ENCODE results near the gene NELFB.
A peak's percentile ranks its signal among the peaks of the same experiment; 100 is the strongest.

NELFB gene

DNA sequence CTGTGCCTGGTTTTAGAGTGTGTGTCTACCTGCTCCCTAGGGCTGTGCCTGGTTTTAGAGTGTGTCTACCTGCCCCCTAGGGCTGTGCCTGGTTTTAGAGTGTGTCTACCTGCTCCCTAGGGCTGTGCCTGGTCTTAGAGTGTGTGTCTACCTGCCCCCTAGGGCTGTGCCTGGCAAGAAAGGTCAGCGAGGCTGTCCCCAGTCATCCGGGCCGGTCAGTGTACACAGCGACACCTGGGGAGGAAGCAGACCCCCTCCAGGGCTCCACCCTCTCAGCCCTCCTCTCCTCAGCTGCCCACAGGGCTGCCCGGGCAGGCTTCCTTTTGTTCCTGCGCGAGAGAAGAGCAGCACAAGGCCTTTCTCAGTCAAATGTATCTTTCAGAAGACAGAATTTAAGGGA lies 42.8 kb downstream of the NELFB start:
- TF ChIP-seq, protein P1, sequence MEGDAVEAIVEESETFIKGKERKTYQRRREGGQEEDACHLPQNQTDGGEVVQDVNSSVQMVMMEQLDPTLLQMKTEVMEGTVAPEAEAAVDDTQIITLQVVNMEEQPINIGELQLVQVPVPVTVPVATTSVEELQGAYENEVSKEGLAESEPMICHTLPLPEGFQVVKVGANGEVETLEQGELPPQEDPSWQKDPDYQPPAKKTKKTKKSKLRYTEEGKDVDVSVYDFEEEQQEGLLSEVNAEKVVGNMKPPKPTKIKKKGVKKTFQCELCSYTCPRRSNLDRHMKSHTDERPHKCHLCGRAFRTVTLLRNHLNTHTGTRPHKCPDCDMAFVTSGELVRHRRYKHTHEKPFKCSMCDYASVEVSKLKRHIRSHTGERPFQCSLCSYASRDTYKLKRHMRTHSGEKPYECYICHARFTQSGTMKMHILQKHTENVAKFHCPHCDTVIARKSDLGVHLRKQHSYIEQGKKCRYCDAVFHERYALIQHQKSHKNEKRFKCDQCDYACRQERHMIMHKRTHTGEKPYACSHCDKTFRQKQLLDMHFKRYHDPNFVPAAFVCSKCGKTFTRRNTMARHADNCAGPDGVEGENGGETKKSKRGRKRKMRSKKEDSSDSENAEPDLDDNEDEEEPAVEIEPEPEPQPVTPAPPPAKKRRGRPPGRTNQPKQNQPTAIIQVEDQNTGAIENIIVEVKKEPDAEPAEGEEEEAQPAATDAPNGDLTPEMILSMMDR (IDR thresholded peaks at IDR 0.05) = no peak
- H3K4me3 ChIP-seq = no peak overlapping the region
- H3K27ac ChIP-seq = peak overlapping the region; percentile 5 to 76
- DNase-seq (ENCODE audit: low spot score) = no peak

DNA sequence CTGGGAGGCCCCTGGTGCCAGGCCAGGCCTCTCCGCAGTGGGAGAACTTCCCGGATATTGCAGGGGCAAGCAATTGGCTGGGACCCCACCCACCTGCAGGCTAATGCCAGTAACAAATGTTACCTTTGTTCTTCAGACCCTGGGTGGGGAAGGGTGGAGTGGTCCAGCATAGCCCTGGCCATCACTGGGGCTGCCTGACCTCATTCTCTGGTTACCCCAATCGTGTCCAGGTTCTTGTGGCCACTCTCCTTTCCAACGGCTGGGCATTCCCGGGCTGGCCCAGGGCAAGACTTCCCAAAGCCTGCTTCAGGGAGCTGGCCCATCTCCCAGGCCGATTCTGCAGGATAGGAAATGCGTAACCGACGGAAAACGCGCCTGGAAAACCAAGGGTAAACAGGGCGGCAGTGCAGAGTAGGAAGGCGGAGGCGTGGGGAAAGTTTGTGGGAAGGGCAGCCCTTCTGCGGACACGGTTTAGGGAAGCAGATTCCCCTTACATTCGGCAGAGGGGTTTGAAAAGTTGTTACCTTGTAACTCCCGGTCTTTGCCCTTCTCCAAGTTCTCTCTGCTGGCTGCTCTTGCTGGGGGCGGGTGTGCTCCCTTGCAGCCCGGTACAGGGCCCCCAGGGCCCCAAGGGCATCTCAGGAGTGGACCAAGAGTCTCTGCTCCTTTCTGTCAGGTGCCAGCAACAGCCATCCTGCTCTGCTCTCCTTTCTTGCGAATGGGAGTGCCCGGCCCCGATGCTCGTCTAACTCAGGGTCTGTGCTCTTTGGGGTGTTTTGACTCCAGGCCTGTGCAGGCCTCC lies 43.5 kb downstream of the NELFB start:
- DNase-seq (ENCODE audit: low spot score) = no peak
- TF ChIP-seq, protein P1 (IDR thresholded peaks at IDR 0.05) = no peak
- Histone ChIP-seq H3K4me3 (peak overlapping the region; percentile 69), H3K27ac (peak overlapping the region in 1 of 2 donors; percentile 76)

DNA sequence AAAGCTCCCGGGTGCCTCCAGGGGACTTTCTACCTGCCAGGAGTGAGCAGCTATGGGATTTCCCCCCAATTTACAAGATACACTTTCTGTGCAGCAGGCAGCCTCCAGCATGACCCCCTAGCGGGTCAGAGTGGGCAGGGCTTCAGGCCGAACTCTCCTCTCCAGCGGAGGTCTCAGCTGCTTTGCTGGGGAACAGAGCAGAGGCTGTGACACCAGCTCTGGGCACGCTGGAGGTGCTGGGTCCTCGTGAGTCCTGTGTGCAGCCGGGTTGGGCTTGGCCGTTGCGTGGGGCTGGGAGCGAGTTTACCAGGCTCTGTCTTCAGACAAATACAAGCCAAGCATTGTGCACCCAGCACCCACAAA lies 44.1 kb downstream of the NELFB start:
- Histone ChIP-seq H3K4me3 (peak overlapping the region; percentile 69), H3K27ac (peak overlapping the region in 1 of 2 donors; percentile 76)
- DNase-seq (ENCODE audit: low spot score) = no peak
- TF ChIP-seq, protein P1 (IDR thresholded peaks at IDR 0.05) = no peak

DNA sequence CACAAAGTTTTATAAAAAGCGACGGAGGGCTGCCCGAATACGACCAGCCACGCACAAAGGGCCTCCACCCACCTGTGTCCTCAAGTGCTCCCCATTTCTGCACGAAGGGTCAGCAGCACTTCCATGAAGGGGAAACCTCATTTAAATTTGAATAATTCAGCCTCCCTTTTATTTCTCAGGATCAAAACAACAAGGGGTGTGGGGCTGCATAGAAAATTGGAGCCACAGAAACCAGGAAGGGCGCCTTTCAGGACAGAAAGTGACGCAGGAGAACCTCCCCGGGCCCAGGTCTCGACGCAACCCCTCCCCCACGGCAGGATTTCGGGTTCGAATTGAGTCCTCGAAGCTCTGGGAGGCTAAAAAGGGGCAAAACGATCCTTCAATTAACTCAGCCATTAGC lies 44.8 kb downstream of the NELFB start:
- no peak for DNase-seq (ENCODE audit: low spot score)
- Histone ChIP-seq H3K27ac (peak overlapping the region in 1 of 2 donors; percentile 80), H3K4me3 (peak overlapping the region; percentile 69)
- TF ChIP-seq, protein P1 (IDR thresholded peaks at IDR 0.05) = no peak

DNA sequence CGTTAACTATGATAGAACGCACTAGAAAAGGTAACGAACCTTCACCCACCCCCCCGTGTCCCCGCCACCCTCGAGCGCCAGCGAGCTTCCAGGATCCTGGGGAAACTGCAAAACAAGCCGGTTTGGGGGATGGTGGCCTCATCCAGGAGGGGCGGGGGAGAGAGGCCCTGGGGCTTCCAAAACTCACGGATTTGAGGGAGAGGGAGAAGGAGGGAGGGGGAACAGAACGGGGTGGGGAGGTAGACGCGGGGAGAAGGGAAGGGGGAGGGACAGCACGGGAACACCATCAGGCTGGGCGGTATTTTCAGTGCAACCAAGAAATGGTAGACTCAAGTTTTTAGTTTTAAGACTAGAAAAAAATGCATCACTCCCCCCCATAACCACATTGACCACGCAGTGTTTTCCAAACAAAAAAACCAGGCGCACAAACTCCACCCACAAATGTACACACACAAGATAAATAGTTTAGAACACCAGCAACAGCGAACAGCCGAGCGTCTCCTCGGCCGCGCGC lies 45.5 kb downstream of the NELFB start:
- Histone ChIP-seq H3K27ac (peak overlapping the region in 1 of 2 donors; percentile 80), H3K4me3 (peak overlapping the region; percentile 69)
- TF ChIP-seq, protein P1 (IDR thresholded peaks at IDR 0.05) = no peak
- no peak for DNase-seq (ENCODE audit: low spot score)

DNA sequence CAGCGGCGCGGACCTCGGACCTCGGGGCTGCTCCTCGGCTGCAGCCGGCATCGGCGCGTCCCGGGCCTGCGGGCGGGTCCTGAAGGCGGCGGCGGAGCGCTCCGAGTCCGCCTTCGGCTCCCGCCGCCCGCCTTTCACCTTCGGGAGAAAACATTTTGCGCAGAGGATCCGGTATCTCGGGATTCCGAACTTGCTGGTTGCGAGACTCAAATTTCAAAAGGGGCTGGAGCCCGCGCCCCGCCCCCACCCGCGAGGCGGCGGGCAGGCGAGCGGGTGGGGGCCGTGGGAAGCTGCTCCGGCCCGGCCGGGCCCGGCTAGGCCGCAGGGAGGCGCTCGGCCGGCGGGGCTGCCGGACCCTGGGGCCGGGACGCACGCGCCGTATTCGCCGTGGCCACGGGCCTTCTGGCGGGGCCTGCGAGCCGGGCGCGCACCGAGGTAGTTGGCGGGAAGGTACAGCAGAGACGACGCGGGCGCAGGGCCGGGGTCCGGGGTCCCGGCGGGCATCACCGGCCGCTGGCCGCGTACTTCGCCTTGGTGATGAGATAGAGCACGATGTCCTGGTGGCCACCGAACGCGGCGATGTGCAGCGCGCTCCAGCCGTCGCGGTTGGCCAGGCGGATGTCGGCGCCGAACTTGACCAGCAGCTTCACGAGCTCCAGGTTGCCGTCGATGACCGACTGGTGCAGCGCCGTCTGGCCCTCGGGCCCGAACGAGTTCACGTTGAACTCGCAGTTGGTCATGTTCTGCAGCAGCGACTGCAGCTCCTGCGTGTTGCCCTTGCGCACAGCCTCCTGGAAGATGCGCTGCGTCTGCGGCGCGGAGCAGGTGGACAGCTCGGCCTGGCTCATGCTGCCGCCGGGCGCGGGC lies 46.2 kb downstream of the NELFB start:
- peak overlapping the region in 1 of 2 donors; percentile 80 for H3K27ac ChIP-seq
- TF ChIP-seq, protein P1 (IDR thresholded peaks at IDR 0.05) = no peak
- no peak for DNase-seq (ENCODE audit: low spot score)
- peak overlapping the region; percentile 69 for H3K4me3 ChIP-seq

Measured in coronary artery (tissue), 2 donors.